Measurements from ENCODE around the gene ANO5. TPM values are rescaled to one million over a fixed set of nuclear protein-coding genes. Genes with fewer than 3 reads are reported as not detected.

The ANO5 gene
- total RNA-seq, 1 experiment from 2014 or later: 6.3 TPM

DNA sequence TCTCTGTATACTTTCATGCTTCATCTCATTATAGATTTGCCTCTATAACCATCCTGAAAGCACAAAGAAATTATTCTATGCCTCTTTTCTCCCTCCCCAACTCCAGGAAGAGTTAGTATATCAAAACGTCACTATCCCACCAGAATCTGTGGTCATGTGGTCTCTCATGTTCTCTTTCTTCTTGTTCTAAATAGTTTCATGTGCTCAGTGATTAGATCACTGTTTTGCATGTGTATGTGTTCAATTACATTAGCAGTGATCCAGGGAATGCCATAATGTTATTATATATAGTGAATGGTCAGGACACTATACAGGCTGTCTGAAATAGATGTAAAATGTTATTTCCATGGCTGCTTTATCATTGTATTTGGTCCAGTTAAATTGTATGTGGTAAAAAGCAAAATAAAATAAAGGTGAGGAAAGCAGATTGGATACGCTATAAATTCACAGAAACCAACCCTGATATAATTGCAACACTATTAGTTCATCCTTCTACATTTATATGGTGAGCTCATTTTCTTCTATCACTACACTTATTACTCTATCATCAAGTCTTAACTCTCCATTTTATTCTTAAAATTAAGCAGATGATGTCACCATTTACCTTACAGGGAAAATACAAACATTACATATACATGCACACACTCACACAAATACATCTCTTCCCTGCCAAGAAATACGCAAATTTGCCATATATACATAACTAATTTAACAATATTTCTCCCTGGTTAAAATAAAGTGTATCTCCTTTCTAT lies 26.9 kb upstream of the ANO5 start:
- Mint-ChIP-seq H3K4me1 (0 out of 2 replicates have a peak, but pooled peaks cover 3% of the 10 kb centered on the region), H3K27me3 (ENCODE audit: low read depth) (peaks cover 2% of the 10 kb centered on the region; the same call in 1 of the 2 replicates), H3K27ac (no peak overlapping the region), H3K4me3 (no peak overlapping the region), H3K36me3 (no peaks in the 10 kb centered on the region), H3K9me3 (no peaks in the 10 kb centered on the region)
- TF ChIP-seq ELF4 (CRISPR knock-in tag; IDR thresholded peaks at IDR 0.05; ENCODE audit: low read depth) (no peak), NR2C2 (CRISPR knock-in tag; IDR thresholded peaks at IDR 0.05) (no peak), TEAD1 (CRISPR knock-in tag; IDR thresholded peaks at IDR 0.05) (no peak), SMAD4 (CRISPR knock-in tag; IDR thresholded peaks at IDR 0.05) (no peak), TCF7 (CRISPR knock-in tag; IDR thresholded peaks at IDR 0.05; ENCODE audit: low read depth) (no peak), IRF2 (CRISPR knock-in tag; IDR thresholded peaks at IDR 0.05; ENCODE audit: borderline replicate concordance, low read depth) (no peak), NFYB (CRISPR knock-in tag; conservative IDR thresholded peaks at IDR 0.05; ENCODE audit: low read depth) (no peak), ZNF219 (CRISPR knock-in tag; IDR thresholded peaks at IDR 0.05; ENCODE audit: borderline replicate concordance) (no peak), ZNF317 (CRISPR knock-in tag; IDR thresholded peaks at IDR 0.05; ENCODE audit: borderline replicate concordance, low read depth) (no peak), GTF2I (CRISPR knock-in tag; conservative IDR thresholded peaks at IDR 0.05) (no peak), RELA (CRISPR knock-in tag; IDR thresholded peaks at IDR 0.05; ENCODE audit: borderline replicate concordance) (no peak), SMAD3 (CRISPR knock-in tag; IDR thresholded peaks at IDR 0.05; ENCODE audit: borderline replicate concordance) (no peak), SP1 (CRISPR knock-in tag; conservative IDR thresholded peaks at IDR 0.05) (no peak)
- TF ChIP-seq, protein P1, sequence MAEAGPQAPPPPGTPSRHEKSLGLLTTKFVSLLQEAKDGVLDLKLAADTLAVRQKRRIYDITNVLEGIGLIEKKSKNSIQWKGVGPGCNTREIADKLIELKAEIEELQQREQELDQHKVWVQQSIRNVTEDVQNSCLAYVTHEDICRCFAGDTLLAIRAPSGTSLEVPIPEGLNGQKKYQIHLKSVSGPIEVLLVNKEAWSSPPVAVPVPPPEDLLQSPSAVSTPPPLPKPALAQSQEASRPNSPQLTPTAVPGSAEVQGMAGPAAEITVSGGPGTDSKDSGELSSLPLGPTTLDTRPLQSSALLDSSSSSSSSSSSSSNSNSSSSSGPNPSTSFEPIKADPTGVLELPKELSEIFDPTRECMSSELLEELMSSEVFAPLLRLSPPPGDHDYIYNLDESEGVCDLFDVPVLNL (CRISPR knock-in tag; IDR thresholded peaks at IDR 0.05; ENCODE audit: borderline replicate concordance, low read depth): no peak
- TF ChIP-seq, protein P2, sequence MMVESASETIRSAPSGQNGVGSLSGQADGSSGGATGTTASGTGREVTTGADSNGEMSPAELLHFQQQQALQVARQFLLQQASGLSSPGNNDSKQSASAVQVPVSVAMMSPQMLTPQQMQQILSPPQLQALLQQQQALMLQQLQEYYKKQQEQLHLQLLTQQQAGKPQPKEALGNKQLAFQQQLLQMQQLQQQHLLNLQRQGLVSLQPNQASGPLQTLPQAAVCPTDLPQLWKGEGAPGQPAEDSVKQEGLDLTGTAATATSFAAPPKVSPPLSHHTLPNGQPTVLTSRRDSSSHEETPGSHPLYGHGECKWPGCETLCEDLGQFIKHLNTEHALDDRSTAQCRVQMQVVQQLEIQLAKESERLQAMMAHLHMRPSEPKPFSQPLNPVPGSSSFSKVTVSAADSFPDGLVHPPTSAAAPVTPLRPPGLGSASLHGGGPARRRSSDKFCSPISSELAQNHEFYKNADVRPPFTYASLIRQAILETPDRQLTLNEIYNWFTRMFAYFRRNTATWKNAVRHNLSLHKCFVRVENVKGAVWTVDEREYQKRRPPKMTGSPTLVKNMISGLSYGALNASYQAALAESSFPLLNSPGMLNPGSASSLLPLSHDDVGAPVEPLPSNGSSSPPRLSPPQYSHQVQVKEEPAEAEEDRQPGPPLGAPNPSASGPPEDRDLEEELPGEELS (CRISPR knock-in tag; IDR thresholded peaks at IDR 0.05): no peak
- TF ChIP-seq, protein P3, sequence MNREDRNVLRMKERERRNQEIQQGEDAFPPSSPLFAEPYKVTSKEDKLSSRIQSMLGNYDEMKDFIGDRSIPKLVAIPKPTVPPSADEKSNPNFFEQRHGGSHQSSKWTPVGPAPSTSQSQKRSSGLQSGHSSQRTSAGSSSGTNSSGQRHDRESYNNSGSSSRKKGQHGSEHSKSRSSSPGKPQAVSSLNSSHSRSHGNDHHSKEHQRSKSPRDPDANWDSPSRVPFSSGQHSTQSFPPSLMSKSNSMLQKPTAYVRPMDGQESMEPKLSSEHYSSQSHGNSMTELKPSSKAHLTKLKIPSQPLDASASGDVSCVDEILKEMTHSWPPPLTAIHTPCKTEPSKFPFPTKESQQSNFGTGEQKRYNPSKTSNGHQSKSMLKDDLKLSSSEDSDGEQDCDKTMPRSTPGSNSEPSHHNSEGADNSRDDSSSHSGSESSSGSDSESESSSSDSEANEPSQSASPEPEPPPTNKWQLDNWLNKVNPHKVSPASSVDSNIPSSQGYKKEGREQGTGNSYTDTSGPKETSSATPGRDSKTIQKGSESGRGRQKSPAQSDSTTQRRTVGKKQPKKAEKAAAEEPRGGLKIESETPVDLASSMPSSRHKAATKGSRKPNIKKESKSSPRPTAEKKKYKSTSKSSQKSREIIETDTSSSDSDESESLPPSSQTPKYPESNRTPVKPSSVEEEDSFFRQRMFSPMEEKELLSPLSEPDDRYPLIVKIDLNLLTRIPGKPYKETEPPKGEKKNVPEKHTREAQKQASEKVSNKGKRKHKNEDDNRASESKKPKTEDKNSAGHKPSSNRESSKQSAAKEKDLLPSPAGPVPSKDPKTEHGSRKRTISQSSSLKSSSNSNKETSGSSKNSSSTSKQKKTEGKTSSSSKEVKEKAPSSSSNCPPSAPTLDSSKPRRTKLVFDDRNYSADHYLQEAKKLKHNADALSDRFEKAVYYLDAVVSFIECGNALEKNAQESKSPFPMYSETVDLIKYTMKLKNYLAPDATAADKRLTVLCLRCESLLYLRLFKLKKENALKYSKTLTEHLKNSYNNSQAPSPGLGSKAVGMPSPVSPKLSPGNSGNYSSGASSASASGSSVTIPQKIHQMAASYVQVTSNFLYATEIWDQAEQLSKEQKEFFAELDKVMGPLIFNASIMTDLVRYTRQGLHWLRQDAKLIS (CRISPR knock-in tag; IDR thresholded peaks at IDR 0.05; ENCODE audit: borderline replicate concordance): no peak
- TF ChIP-seq, protein P4, sequence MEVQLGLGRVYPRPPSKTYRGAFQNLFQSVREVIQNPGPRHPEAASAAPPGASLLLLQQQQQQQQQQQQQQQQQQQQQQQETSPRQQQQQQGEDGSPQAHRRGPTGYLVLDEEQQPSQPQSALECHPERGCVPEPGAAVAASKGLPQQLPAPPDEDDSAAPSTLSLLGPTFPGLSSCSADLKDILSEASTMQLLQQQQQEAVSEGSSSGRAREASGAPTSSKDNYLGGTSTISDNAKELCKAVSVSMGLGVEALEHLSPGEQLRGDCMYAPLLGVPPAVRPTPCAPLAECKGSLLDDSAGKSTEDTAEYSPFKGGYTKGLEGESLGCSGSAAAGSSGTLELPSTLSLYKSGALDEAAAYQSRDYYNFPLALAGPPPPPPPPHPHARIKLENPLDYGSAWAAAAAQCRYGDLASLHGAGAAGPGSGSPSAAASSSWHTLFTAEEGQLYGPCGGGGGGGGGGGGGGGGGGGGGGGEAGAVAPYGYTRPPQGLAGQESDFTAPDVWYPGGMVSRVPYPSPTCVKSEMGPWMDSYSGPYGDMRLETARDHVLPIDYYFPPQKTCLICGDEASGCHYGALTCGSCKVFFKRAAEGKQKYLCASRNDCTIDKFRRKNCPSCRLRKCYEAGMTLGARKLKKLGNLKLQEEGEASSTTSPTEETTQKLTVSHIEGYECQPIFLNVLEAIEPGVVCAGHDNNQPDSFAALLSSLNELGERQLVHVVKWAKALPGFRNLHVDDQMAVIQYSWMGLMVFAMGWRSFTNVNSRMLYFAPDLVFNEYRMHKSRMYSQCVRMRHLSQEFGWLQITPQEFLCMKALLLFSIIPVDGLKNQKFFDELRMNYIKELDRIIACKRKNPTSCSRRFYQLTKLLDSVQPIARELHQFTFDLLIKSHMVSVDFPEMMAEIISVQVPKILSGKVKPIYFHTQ (CRISPR knock-in tag; IDR thresholded peaks at IDR 0.05): no peak
- TF ChIP-seq, protein P5, sequence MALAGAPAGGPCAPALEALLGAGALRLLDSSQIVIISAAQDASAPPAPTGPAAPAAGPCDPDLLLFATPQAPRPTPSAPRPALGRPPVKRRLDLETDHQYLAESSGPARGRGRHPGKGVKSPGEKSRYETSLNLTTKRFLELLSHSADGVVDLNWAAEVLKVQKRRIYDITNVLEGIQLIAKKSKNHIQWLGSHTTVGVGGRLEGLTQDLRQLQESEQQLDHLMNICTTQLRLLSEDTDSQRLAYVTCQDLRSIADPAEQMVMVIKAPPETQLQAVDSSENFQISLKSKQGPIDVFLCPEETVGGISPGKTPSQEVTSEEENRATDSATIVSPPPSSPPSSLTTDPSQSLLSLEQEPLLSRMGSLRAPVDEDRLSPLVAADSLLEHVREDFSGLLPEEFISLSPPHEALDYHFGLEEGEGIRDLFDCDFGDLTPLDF (CRISPR knock-in tag; IDR thresholded peaks at IDR 0.05): no peak
- ChIA-PET CTCF (no interaction called here), POLR2A (no interaction called here)
- DNase-seq (ENCODE audit: low spot score) (no peak), ATAC-seq (no peak)

Data from WTC11 (cell line).